Measurements from ENCODE around the gene SPART.
"Not testable (repeated sequence)": the region's sequence is repeated elsewhere in the genome, so short reads cannot be mapped to it uniquely, and the experiment has no call there.

SPART gene

DNA sequence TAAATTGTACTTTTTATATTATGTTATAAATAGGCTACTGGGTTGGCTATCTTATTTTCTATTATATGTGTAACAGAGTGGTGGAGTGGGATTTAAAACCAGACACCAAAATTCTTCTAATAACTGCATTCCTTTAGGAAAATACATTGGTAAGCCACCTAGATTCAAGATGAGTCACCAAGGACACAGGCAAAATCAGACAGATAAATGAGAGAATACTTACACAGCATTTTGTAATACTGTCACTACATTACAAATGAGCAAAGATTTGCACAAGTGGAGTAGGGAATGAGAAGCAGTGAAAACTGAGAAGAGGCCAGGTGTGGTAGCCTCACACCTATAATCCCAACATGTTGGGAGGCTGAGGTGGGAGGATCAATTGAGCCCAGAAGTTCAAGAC lies 6.2 kb upstream of the SPART start:
- no peak for DNase-seq

- no peak for DNase-seq
Observed at GRCh38 chr13:36347531-36348210, 1.5 kb upstream of the SPART start.

DNA sequence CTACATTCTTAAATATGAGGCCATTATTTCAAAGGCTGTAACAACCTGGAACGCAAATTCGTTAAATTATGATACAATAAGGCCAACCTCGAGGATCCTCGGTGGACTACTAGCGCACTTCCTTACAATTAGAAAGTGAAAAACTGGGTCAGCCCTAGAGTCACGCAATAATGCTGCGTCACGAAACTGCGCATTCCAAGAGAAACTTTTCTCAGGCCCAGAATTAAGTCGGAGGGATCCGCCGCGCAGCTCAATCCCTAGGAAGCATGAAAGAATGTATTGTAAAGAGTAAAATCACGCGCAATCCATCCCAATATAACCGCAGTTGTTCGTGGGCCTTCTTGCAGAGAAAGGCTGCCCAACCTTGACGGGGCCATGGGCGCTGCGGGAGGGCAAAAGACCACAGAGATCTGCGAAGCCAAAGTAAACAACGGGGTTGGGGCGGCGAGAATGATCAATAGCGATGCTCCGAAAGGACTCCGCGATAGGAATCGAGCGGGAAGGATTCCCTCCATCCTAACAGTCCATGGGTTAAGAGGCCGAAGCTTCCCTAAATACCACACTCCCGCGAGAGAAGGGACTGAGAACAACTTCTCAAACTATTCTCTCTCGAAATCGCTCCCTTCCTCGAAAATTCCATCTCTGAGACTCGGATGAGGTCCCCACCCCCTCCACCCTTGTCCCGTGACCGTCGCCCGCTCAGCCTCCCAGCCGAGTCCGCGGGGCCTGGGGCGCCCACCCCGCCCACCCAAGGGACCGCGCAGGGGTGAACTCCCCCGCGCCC lies 564 bp downstream of the SPART start:
- DNase-seq: no peak

DNA sequence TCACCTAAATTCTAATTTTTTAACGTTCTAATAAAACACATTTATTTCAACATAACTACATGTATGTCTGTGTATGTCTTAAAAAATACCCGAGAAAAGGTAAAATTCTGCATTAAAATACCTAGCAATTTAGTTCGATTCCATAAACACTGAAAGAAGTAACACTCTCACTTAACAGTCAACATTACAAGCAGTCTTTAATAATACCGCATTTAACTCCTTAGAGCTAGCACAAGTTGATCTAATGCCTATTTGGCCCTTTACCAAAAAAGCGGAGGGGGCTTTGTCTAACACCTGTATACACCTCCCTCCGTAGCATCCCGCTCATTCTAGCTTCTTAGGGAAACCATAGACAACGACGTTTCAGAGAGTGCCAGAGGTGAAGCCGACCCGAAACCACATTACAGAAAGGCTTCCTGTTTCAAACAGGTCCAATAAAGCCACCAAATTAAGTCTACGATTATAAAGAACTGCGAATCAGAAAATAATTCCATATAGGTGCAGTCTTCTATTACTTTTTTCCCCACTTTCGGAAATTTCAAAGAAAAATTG lies 1.2 kb downstream of the SPART start:
- no peak for DNase-seq

DNA sequence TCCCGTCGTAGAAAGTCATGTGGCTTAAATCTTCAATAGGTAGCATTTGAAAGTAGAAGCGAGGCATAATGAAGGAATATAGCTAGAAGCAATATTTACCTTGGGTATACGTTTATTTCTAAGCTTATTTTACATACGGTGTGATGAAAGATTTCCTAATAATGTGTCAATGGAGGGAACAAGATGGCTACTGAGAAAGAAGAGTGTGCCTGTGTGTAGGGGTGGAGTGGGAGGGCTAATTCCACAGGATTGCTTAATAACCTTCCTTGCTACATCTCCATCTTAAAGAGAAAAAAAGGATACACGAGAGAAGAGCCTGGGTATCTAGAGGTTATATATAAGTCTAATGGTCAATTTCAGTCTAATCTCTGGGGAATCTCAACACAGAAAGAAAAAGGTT lies 2.0 kb downstream of the SPART start:
- no peak for DNase-seq

GRCh38 chr13:36343766-36344165 lies 2.4 kb downstream of the SPART start:
- DNase-seq: no peak

DNA sequence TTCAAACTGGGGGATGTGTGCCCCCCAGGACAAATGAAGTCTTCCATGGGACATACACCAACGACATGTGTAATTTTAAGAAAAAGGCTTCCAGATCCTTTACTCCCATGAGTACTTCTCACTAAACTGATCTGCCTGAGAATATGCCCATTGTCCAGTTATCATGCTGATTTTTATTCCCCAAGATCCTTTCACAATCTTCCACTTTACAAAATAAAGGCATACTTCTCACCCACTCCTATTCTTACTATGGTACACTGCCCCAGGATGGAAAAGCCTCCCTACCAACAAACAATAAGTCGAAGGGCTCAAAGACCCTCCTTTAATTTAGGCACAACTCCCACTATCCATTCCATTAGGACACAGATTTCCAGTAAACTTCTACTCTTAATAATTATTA lies 3.5 kb downstream of the SPART start:
- no peak for DNase-seq

- no peak for DNase-seq
Observed at GRCh38 chr13:36341718-36342117, 4.5 kb downstream of the SPART start.

- no peak for DNase-seq
Observed at GRCh38 chr13:36339600-36340155, 6.5 kb downstream of the SPART start.

DNA sequence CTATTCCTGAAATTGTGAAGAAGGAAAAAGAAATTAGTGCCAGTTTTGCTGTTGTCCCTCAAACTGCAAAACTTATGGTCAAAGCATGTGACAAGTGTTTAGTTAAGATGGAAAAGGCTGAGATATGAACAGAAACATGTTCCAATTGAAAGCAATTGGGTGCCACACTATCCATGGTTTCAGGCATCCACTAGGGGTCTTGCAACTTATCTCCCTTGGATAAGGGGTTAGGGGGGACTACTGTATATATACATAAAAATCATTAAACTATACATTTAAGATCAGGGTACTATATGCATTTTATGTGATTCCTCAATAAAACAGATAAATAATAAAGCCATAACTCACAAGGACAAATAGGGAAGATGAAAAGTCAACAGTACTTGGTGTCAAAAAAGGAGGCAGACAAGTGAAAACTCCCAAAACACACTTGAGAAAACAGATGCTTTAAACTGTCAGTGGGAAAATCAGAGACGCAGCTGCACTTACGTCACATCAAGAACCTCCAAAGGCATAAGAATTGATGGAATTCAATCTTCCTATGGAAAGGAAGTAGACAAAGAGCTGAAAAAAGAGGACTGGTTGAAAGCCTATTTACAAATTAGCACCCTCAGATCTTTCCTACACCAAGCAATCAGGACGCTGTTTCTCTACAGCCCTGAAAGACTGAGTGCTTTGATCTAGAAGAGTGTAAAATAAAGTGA lies 8.1 kb downstream of the SPART start:
- no peak for DNase-seq

GRCh38 chr13:36332986-36333385 lies 13.2 kb downstream of the SPART start:
- DNase-seq: no peak

DNA sequence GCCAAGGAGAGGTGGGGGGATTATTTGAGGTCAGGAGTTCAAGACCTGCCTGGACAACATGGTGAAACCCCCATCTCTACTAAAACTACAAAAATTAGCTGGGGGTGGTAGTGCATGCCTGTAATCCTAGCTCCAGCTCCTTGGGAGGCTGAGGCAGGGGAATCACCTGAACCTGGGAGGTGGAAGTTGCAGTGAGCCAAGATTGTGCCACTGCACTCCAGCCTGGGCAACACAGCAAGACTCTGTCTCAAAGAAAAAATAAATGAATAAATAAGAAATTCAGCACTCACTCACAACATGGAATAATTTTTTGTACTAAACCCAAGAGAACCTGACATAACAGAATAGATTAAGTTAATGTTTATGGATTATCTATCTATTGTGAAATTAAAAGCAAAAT lies 13.9 kb downstream of the SPART start:
- not testable (repeated sequence) for DNase-seq

GRCh38 chr13:36331280-36331679 lies 14.9 kb downstream of the SPART start:
- DNase-seq: no peak

DNA sequence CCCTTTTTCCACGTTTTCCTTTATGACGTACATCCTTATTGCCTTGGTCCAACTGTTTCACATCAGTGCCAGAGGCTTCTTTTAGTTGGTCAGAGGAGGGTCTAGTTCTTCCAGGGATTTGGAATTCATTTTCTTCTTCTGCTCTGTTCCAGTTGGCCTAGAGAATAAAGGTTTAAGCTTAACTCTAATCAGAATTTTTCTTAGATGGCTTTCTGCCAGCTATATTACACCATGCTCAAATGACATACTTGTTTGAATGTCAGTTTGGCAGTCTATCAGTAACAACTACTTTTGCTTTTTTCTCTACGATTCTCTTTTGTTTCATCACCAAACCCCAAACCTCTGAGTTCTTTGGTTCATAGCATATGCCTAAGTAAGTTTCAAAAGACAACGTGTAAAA lies 16.8 kb downstream of the SPART start:
- DNase-seq: no peak

DNA sequence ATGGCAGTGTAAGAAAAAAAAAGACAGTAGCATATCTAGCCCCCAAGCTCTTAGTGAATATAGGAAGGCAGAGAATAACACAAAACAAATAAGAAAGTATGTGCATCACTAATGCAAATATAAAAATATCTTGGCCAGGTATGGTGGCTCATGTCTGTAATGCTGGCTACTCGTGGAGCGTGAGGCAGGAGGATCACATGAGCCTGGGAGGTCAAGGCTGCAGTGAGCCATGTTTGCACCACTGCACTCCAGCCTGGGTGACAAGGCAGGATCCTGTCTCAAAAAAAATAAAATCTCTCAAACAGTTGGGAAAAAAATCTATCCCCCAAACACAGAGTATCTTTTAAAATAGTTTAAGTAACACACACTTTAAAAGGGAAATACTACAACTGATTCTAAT lies 17.4 kb downstream of the SPART start:
- no peak for DNase-seq

GRCh38 chr13:36325912-36326311 lies 20.3 kb downstream of the SPART start:
- no peak for DNase-seq

- not testable (repeated sequence) for DNase-seq
Observed at GRCh38 chr13:36324881-36325280, 21.3 kb downstream of the SPART start.

- no peak for DNase-seq
Observed at GRCh38 chr13:36323951-36324566, 22.1 kb downstream of the SPART start.

- DNase-seq: no peak
Observed at GRCh38 chr13:36323408-36323807, 22.8 kb downstream of the SPART start.

DNA sequence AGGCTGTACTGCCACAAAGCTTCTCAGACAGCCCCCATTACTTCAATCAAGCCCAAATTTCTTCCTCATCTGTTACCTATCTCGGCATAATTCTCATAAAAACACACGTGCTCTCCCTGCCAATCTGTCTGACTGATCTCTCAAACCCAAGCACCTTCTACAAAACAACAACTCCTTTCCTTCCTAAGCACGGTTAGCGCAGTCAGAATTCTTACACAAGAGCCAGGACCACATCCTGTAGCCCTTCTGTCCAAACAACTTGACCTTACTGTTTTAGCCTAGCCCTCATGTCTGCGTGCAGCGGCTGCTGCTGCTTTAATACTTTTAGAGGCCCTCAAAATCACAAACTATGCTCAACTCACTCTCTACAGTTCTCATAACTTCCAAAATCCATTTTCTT lies 26.4 kb downstream of the SPART start:
- not testable (repeated sequence) for DNase-seq

DNA sequence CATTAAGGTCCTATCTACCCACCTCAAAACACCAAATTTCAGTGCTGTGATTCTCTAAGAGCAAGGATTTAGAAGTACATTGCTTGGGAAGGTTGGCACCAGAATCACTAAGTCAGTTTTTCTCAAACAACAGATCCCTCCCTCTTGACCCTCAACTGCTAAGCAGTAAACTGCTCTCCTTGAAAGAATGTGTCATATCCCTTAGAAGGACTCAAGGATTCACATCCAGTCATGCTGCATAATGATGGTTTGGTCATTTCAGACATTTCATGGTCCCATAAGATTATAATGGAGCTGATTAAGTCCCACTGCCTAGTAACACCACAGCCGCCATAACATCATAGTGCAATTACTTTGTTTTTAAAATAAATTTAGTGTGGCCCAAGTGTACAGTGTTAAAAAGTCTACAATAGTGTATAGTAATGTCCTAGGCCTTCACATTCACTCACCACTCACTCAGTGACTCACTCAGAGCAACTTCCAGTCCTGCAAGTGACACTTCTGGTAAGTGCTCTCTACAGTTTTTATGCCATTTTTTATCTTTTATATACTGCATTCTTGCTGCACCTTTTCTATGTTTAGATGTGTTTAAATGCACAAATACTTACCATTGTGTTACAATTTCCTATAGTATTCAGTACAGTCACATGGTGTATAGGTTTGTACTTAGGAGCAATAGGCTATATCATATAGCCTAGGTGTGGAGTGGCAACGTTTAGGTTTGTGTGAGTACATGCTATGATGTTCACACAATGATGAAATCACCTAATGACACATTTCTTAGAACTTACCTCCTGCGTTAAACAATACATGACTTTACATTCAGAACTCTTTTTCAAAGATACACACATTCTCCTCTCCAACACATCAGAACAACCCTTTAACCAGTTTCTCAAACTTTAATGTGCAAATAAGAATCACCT lies 32.9 kb downstream of the SPART start:
- no peak for DNase-seq

Measured in NCI-H774 (cell line).